Retinal pigment epithelial cell (primary cell): ENCODE data around the gene GET3.
A peak's percentile ranks its signal among the peaks of the same experiment; 100 is the strongest.

Experiments used
- DNase-seq: peaks from one replicate; pipeline ENCODE4 v3.0.0-alpha.2; 2010; ENCODE audit warnings: low read depth
- H3K4me3 ChIP-seq: 2 replicates; pipeline ENCODE4 v1.5.1; 2011; ENCODE audit warnings: mild to moderate bottlenecking, low read length, control low read depth, moderate library complexity
- CTCF ChIP-seq: conservative IDR thresholded peaks from 2 replicates; pipeline ENCODE4 v1.5.1; 2011; ENCODE audit warnings: low read depth, low read length, control low read depth, inconsistent platforms

GET3 gene

GRCh38 chr19:12789098-12789903 is 52.0 kb downstream of the GET3 start:
- TF ChIP-seq CTCF = no peak
- no peak for DNase-seq
- peak overlapping the region; percentile 38 for H3K4me3 ChIP-seq

- peak overlapping the region; percentile 38 for H3K4me3 ChIP-seq
- peak; percentile 77 for DNase-seq
- no peak for TF ChIP-seq CTCF
Measured at GRCh38 chr19:12789904-12790619, 52.8 kb downstream of the GET3 start.

DNA sequence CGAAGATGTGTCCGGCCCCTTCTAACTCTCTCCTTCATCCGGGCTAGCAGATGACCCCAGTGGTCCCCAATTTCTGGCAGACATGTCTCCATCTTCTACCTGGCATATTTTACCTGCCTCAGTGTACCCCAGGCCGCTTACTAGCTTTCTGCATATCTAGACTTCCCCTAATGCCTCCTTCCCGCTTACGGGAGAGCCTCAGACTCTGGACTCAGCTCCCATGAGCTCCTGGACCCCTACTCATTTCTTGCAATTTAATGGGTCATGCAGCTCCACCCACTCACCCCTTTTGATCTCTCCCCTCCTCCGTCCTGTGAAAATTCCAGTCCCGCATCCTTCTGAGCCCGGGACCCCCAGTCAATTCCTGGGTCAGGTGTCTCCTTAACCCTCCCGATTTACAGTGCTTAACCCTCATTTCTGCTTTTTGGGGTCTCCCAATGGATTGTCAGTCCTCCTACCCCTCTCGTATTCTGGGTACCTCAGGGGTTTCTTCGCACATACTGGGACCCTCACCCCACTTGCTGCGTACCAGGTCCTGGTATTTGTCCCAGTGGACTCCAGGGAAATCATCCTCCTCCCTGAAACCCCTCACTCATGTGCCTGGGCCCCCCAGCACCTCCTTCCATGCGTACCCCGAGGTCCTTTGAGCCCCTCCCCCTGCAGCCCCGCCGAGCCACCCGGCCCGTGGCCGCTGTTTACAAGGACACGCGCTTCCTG is 53.5 kb downstream of the GET3 start:
- DNase-seq = no peak
- TF ChIP-seq CTCF = no peak
- peak overlapping the region; percentile 76 for H3K4me3 ChIP-seq

- DNase-seq = peak; percentile 81
- peak within 1 kb of the TSS; percentile 76 for H3K4me3 ChIP-seq
- no peak for TF ChIP-seq CTCF
Measured at GRCh38 chr19:12791345-12792050, 54.2 kb downstream of the GET3 start, which contains the start of gene JUNB. TSS of gene JUNB (plus strand) at chr19:12791486. CDS start at chr19:12791772, 286 bp downstream.

DNA sequence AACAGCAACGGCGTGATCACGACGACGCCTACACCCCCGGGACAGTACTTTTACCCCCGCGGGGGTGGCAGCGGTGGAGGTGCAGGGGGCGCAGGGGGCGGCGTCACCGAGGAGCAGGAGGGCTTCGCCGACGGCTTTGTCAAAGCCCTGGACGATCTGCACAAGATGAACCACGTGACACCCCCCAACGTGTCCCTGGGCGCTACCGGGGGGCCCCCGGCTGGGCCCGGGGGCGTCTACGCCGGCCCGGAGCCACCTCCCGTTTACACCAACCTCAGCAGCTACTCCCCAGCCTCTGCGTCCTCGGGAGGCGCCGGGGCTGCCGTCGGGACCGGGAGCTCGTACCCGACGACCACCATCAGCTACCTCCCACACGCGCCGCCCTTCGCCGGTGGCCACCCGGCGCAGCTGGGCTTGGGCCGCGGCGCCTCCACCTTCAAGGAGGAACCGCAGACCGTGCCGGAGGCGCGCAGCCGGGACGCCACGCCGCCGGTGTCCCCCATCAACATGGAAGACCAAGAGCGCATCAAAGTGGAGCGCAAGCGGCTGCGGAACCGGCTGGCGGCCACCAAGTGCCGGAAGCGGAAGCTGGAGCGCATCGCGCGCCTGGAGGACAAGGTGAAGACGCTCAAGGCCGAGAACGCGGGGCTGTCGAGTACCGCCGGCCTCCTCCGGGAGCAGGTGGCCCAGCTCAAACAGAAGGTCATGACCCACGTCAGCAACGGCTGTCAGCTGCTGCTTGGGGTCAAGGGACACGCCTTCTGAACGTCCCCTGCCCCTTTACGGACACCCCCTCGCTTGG is 55.0 kb downstream of the GET3 start:
- no peak for TF ChIP-seq CTCF
- peak overlapping the region; percentile 76 for H3K4me3 ChIP-seq
- DNase-seq = no peak

DNA sequence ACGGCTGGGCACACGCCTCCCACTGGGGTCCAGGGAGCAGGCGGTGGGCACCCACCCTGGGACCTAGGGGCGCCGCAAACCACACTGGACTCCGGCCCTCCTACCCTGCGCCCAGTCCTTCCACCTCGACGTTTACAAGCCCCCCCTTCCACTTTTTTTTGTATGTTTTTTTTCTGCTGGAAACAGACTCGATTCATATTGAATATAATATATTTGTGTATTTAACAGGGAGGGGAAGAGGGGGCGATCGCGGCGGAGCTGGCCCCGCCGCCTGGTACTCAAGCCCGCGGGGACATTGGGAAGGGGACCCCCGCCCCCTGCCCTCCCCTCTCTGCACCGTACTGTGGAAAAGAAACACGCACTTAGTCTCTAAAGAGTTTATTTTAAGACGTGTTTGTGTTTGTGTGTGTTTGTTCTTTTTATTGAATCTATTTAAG is 55.6 kb downstream of the GET3 start:
- peak overlapping the region; percentile 76 for H3K4me3 ChIP-seq
- TF ChIP-seq CTCF = no peak
- no peak for DNase-seq
